LNCAP (cell line): Measurements from ENCODE around the gene ADGRL2.

Experiments
- TF ChIP-seq, protein P1 (sequence below): fragments of 450-650 bp; IDR thresholded peaks from 2 replicates; pipeline ENCODE4 v1.5.1; 2017; ENCODE audit warnings: mild to moderate bottlenecking

The ADGRL2 gene

DNA sequence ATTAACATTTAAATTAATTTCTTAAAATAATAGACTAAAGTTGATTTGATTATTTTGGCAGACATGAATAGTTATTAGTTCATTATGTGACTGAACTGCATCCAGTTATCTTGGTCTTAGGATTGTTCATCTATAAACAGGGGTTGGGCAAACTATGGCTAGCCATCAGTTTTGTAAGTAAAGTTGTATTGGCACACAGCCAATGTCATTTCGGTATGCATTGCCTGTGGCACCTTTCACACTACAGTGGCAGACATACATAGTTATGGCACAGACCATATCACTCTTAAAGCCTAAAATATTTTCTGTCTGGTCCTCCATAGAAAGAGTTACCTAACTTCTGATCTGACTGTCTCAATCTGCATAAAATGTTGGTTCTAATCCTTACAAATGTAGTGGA lies 27.2 kb downstream of the ADGRL2 start:
- TF ChIP-seq, protein P1, sequence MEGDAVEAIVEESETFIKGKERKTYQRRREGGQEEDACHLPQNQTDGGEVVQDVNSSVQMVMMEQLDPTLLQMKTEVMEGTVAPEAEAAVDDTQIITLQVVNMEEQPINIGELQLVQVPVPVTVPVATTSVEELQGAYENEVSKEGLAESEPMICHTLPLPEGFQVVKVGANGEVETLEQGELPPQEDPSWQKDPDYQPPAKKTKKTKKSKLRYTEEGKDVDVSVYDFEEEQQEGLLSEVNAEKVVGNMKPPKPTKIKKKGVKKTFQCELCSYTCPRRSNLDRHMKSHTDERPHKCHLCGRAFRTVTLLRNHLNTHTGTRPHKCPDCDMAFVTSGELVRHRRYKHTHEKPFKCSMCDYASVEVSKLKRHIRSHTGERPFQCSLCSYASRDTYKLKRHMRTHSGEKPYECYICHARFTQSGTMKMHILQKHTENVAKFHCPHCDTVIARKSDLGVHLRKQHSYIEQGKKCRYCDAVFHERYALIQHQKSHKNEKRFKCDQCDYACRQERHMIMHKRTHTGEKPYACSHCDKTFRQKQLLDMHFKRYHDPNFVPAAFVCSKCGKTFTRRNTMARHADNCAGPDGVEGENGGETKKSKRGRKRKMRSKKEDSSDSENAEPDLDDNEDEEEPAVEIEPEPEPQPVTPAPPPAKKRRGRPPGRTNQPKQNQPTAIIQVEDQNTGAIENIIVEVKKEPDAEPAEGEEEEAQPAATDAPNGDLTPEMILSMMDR: no peak

DNA sequence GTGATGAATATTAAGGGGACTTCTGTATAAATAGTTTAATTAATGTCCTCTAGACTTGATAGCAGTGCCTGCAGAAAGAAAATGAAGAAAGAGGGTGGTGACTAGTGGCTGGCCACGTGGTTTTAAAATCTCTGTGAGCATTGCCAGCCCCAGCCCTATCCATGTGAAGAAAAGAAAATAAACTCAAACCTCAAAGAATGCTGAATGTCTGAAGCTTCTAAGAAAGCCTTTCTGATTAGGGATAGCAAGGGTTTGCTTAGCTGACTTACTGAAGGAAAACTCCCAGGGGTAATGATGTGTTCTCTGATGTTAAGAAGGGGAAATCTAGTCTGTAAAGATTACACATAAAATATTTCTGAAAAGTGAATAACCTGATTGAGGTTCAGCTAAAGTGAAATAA lies 31.8 kb downstream of the ADGRL2 start:
- TF ChIP-seq, protein P1: no peak

DNA sequence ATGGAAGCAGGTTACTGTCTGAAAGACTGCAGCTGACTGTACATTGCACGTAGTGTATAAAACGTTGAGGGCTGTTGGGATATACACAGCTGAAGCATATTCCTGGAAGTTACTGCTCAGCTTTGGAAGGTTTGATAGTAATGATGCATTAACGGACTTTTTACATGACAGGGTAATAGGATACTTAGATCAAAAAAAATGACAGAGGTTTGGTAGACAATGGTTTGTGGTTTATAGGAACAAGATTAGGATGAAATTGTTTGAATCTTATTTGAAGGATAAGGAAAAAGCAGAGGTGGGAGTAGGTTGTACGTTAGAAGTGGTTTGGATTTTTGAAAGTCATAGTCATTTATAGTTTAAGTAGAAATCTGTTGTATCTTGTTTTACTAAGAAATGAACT lies 33.0 kb downstream of the ADGRL2 start:
- TF ChIP-seq, protein P1: no peak

DNA sequence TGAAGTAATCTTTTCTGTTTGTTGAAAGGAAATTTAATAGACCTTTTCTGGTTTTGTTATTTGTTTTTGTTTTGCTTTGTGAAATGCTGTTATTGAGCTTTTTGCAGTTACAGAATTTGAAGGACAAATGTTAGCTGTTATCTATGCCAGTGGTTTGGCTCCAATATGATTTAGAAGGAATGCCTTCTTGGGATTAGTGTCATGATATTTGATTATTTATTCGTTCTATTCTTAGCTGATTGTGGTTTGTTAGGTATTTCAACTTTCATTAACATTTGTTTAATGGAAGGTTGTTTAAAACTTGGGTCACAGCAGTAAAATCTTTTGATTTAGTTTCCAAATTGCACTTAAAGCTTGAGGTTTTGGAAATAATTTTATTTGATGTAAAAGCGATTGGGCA lies 33.5 kb downstream of the ADGRL2 start:
- TF ChIP-seq, protein P1: no peak

DNA sequence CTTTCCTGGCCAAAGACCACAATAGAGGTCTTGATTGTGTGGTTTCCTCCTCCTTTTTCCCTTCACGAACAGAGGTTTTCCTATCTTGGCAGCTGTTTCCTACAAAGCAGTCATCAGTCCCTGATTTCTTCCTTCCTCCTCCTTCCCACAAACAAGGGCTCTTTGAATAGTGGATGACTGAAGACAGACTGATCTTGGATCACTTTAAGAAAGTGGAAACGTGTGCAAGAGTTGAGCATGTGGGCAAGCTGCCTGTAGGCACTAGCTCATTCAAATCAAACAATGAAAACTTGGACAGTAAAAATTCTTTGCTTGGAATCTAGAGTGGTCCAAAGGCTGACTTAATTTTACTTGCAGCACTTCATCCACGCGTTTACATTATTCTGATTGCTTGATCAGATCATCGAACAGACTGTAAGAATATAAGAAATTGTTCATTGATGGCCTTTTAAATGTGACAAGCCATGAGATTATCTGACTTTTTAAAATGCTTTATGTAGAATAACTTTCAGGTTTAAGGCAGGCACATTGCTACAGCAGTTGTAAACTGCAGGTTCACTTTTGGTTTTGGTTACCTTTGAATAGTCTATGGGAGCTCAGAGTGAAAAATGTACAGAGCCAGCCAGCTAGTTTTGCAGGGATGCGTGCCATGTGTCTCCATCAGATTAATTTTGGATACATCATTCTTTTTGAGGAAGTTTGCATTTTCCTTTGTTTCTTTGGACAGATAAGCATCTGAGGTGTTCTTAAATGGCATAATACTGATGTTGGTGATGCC lies 34.4 kb downstream of the ADGRL2 start:
- TF ChIP-seq, protein P1: no peak

DNA sequence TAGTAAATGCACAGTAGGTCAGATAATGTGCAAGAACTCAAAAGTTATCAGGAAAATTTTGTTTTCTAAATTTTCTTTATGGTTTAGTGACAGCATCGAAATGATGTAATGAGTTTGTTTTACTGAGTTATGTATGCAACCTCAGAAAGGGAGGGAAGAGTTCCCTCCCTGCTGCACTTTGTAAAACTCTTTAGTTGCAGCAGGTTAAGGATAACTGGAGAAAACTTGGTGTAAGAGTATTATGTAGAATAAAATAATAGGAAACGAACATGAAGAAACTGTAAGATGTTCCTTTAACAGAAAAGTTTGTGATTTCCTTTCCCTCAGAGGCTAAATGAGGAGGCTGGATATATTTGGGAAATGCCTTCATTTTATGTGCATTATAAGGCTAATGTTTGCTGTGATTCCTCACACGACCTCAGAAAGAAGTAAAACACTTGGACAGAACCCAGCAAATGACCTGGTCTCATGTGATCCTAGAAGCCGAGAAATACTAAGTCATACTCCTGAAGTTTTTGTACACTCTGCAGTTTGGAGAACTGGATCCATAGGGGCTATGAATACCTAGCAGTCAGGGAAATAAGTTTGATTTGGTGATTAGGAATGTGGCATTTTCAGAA lies 35.4 kb downstream of the ADGRL2 start:
- TF ChIP-seq, protein P1: no peak

DNA sequence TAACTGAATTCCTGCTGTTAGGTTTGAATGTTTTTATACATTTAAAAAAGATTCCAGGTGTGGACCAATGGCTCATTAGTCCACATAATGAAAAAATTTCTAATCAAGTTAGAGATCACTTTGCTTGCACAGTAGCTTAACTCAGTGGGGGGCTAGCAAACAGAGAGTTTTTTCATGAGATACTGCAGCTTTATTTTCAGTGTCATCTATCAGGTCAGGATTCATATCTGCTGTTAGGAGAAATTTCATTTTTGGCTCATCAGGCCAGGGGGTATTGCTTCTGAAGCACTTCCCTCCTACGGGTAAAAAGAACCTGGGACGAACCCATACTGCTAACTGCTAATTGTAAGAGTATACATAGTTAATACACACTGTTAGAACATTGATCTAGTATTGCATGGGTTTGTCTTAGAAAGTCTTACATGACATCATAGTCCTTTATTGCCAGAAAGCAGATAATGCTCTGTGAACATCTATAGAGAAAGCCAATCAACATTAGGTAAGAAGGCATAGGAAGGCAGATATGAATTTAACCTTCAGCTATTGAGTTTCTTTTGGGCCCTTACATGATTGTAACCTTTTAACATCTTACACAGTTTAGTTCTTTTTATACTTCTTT lies 38.0 kb downstream of the ADGRL2 start:
- TF ChIP-seq, protein P1: no peak
